ENCODE data around the gene PACSIN2.
"Not testable (repeated sequence)": the region's sequence is repeated elsewhere in the genome, so short reads cannot be mapped to it uniquely, and the experiment has no call there.

PACSIN2 gene

GRCh38 chr22:42978453-42979103, 36.4 kb downstream of the PACSIN2 start:
- TF ChIP-seq CTCF (IDR thresholded peaks at IDR 0.05; ENCODE audit: low read depth, low read length) = no peak
- no peak overlapping the region for H3K4me3 ChIP-seq (ENCODE audit: low read depth, low read length)

DNA sequence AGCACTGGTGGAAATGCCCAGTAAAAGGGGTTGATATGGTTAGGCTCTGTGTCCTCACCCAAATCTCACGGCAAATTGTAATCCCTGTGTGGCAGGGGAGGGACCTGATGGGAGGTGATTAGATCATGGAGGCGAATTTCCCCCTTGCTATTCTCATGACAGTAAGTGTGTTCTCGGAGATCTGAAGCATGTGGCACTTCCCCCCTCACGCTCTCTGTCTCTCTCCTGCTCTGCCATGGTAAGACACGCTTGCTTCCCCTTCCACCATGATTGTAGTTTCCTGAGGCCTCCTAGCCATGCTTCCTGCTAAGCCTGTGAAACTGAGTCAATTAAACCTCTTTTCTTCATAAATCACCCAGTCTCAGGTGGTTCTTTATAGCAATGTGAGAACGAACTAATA, 37.4 kb downstream of the PACSIN2 start:
- H3K4me3 ChIP-seq (ENCODE audit: low read depth, low read length) = no peak overlapping the region
- no peak for TF ChIP-seq CTCF (IDR thresholded peaks at IDR 0.05; ENCODE audit: low read depth, low read length)

- no peak for TF ChIP-seq CTCF (IDR thresholded peaks at IDR 0.05; ENCODE audit: low read depth, low read length)
- H3K4me3 ChIP-seq (ENCODE audit: low read depth, low read length) = no peak overlapping the region
Measured at GRCh38 chr22:42976217-42976933, 38.6 kb downstream of the PACSIN2 start.

- TF ChIP-seq CTCF (IDR thresholded peaks at IDR 0.05; ENCODE audit: low read depth, low read length) = no peak
- no peak overlapping the region for H3K4me3 ChIP-seq (ENCODE audit: low read depth, low read length)
Measured at GRCh38 chr22:42974223-42974622, 40.7 kb downstream of the PACSIN2 start.

- no peak overlapping the region for H3K4me3 ChIP-seq (ENCODE audit: low read depth, low read length)
- no peak for TF ChIP-seq CTCF (IDR thresholded peaks at IDR 0.05; ENCODE audit: low read depth, low read length)
Measured at GRCh38 chr22:42973536-42973881, 41.4 kb downstream of the PACSIN2 start.

DNA sequence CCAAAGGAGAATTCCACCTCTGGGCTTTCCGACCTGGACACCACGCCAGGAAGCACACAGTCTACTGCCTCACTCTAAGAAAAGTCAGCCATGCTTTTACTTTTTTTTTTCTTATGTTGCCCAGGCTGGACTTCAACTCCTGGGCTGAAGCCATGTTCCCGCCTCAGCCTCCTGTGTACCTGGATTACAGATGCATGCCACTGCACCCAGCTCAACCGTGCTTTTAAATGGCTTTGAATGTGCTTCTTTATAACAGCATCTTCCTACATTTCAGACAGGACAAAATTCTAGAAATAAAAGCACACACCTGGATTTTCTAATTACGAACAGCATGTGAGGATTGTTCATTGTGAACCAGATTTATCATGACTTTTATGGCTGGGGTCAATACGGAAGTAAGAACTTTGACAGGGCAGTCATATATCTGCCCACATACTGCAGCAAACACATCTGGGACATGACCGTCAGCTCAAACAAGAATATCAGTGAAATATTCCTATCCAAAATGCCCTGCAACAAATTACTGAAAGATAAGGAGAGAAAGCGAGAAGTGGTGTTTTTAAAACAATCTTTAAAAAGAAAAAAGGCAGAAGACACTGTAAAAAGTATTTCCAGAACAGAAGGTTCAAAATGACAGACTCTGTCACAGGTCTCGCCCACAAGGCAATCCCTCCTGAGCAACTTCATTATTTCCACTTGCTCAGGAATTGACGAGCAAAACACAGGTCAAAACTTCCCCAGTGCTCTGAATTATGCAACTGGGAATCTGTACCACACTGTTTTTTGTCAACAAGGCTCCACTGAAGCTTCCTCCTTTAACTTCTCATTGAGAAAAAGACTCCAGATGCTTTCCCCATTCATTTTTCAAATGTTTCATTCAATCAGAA, 42.1 kb downstream of the PACSIN2 start:
- TF ChIP-seq CTCF (IDR thresholded peaks at IDR 0.05; ENCODE audit: low read depth, low read length) = no peak
- no peak overlapping the region for H3K4me3 ChIP-seq (ENCODE audit: low read depth, low read length)

DNA sequence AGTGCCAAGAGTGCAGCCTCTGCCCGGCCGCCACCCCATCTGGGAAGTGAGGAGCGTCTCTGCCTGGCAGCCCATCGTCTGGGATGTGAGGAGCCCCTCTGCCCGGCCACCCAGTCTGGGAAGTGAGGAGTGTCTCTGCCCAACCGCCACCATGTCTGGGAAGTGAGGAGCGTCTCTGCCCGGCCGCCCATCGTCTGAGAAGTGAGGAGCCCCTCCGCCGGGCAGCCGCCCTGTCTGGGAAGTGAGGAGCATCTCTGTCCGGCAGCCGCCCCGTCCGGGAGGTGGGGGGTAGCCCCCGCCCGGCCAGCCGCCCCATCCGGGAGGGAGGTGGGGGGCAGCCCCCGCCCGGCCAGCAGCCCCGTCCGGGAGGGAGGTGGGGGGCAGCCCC, 43.5 kb downstream of the PACSIN2 start:
- not testable (repeated sequence) for H3K4me3 ChIP-seq (ENCODE audit: low read depth, low read length)

Data from WI38 (cell line).